Left kidney (tissue), 2 donors: Measurements from ENCODE around the gene HOPX. TPM values are rescaled to one million over a fixed set of nuclear protein-coding genes. Genes with fewer than 3 reads are reported as not detected.
"Not testable (repeated sequence)": the region's sequence is repeated elsewhere in the genome, so short reads cannot be mapped to it uniquely, and the experiment has no call there.

Experiments
- DNase-seq: peaks from one replicate; pipeline ENCODE4 v3.0.0-alpha.2; 2013
- polyA plus RNA-seq: library from polyadenylated mRNA; unstranded; fragments of 120-200 nt; gene quantifications from one replicate; pipeline ENCODE4 v1.2.1, GENCODE V29; 2013; ENCODE audit not compliant: insufficient read length

The HOPX gene
- polyA plus RNA-seq, 1 donor: 12.4 TPM

GRCh38 chr4:56690393-56690792 lies 9.3 kb upstream of the HOPX start:
- DNase-seq: no peak

DNA sequence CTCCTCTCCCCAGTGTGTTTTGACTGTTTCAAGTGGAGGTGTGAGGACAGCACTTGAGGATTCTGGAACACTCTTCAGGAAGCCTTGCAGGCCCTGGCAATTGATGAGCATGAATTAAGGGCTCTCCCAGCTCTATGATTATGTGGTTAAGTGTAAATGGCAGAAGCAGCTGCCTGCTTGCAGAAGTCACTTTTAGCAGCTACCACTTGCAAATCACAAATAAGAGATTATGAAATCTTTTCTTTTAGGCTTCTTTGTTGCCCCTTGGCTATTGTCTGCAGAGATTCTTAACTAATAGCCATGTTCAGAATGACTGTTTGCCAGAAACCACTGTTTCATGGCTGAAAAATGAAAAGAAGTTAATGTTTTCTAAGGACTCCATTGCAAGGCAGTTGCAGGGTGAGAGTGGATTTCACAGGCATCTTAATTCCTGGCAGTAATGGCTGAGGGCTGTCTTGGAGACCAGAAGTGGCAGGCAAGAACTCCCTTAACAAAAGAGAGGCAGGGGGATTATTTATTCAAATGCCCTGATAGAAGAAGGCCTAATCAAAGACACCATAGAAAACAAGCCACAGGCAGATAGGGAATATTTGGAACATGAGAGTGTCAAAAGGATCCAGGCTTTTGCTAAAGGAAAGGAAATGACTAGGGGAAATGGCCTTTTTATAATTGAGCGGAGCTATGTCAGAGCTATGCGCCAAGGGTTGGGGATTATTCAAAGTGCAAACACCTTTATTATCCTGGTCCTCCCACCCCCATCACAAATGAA lies 8.3 kb upstream of the HOPX start:
- no peak for DNase-seq

DNA sequence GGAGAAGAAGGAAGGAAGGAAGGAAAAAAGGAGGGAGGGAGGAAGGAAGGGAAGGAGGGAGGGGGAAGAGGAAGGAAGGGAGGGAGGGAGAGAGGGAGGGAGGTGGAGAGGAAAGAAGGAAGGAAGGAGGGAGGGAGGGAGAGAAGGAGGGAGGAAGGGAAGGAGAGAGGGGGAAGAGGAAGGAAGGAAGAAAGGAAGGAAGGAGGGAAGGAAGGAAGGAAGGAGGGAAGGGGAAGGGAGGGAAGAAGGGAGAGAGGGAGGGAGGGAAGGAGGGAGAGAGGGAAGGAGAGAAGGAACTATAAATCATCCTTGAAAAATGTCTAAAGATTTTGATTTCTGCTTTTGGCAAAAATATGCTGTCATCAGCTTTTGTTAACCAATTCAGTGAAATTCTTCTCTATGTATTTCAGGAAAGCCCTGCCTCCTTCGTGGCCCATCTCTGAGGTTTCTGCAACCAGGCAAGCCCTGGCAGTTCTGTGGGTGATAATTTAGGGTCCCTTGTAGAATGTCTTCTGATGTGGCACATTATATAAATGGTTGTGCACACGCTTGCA lies 7.1 kb upstream of the HOPX start:
- no peak for DNase-seq

DNA sequence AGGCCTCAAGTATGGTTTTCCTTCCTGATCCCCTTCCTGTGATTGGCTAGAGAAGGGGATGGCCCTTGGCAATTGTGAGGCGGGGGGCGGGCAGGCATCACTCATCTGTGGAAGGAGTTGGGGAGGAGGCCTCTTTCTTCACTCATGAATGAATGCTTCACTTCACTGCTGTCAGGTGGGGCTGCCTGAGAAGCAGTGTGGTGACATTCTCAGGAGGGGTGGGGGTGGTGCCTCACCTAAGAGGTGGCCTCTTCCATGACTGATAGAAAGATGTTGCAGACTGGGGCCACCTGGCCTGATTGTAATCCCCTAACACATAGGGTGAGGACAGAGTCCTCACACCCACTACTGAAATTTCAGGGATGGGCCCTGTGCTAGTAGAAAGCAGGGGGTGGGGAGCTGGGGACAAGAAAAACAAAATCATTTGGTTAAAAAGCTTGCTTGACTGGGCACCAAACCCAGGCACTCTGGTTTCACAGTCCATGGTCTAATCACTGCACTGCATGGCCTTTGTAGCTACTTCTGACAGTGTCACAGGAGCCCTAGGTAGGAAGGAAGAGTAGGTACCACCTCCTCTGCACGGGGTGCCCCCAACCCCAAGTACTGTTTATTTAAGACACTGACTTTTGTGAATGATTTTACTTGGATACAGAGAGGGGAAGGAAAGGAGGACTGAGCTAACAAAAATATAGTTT lies 5.6 kb upstream of the HOPX start:
- DNase-seq: no peak

- no peak for DNase-seq
Observed at GRCh38 chr4:56684320-56685050, 3.4 kb upstream of the HOPX start.

DNA sequence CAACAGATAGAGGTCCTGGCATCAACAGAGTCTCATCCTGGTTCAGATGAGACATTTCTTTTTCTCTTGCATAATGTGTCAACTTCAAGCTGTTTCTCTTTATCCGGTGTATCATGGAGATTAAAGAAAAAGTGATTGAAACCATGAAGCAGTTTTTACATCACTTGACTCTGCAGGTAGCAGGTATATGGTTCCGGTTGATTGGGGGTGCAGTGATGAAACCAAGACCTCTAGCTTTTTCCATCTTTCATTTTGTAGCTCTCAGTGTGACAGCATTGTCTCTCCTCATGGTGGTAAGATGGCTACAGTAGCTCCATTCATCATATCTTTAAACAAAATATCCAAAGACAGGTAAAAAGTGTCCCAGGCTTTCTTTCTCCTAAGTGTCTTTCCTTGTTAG lies 2.4 kb upstream of the HOPX start:
- no peak for DNase-seq

DNA sequence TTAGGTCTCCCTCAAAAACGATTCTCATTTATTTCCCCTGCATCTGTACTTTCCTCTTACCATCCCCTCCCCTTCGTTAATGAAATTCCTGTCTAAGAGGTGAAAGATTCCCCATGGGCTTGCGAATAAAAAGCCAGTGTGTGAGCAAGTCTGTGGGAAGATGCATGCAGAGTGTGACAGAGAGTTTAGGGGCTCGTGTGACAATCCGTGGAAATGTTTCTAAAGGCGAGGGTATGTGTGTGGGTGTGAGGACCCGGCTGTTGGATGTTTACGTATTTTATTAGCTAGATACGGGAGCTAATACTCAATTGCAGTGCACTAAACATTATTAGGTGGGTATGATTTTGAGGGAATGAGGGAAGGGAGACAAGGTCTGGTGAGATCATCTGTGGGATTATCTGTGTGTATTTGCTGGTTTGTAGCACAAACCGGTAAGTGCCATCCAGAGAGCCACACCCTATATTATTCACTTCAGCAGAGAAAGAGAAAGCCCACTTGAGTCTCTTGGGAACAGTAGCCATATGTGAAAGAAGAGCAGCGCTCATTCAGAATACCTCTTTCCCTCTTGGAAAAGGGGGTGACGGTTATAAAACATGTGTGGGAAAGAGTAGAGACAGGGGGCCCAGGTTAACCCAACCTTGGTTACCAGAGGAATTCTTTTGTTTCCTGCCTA lies 893 bp upstream of the HOPX start:
- DNase-seq: no peak

GRCh38 chr4:56680266-56680665 lies 830 bp downstream of the HOPX start:
- no peak for DNase-seq

- DNase-seq: no peak
Observed at GRCh38 chr4:56677711-56678110, 3.4 kb downstream of the HOPX start.

GRCh38 chr4:56674984-56675383 lies 6.1 kb downstream of the HOPX start:
- no peak for DNase-seq

- DNase-seq: no peak
Observed at GRCh38 chr4:56671860-56672259, 9.2 kb downstream of the HOPX start.

DNA sequence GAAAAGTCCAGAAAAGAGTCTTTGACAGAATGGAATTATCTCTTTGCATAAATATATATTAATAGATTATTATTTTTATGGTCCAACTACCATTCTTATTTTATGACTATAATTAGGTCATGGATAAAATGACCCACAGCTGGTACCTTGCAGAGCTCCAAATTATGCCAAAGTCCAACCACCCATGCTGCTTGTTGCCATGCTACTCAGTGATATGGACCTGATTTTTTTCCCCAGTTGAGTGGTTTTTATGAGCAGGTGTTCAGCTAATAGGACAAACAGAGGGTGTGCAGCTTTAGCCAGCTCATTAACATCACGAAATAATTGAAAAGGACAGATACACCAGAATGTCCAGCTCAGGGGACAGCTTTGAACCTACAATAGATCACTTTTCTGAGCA lies 9.7 kb downstream of the HOPX start:
- no peak for DNase-seq

GRCh38 chr4:56668267-56668666 lies 12.8 kb downstream of the HOPX start:
- no peak for DNase-seq

DNA sequence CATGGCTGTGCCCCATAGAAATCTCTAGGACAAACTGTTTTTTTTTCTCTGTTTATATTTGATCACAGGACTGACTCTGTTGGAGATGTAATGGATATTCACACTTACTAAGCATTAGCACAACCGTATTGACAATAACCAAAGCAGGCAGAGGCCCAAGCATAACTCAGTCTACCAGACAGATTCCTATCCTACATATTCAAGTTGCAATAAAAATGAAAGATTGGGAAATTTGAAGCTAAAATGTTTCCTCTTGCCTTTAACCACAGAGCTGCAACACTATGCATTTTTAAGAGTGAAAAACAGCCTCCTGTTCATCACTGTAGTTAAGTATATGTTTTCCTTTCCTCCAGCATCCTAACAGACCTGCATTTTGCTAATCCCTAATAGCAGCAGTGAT lies 13.7 kb downstream of the HOPX start:
- DNase-seq: not testable (repeated sequence)

DNA sequence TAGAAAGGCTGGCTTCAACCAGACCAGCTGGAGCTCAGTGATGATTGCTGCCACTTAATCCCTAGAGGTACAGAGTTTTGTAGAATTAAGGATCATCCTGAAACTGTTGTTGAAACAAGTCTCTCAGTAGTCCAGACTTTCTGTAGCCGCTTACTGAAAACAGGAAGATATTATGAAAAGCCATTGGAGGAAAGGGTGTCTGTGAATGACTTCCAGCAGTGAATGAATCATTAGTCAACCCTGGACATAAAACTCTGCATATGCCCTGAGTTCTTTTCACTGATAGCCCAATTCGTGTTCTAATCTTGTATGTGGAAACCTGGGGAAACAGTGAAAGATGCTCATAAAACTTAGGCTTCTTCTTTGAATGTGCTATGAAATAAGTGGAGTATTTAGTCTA lies 14.8 kb downstream of the HOPX start:
- DNase-seq: no peak

DNA sequence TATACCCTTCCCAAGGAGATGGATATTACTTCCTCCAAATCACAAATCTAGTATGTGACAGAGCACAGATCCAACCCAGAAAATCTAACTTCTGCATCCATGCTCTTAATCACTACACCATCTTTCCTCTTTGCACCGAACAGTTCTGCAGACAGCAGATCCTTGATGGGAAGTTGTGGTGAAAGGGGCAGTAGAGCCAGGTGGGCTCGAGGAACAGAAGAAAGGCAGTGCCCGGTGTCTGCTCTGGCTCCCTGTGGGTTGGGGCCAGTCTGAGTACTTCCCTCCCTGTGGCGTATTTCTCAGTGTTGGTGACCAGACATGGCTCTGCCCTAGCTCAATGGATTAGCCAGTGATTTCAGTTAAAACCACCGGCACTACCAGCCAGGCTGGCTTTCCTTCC lies 15.3 kb downstream of the HOPX start:
- no peak for DNase-seq

- no peak for DNase-seq
Observed at GRCh38 chr4:56662782-56663468, 18.2 kb downstream of the HOPX start.

- no peak for DNase-seq
Observed at GRCh38 chr4:56659946-56660345, 21.1 kb downstream of the HOPX start.

DNA sequence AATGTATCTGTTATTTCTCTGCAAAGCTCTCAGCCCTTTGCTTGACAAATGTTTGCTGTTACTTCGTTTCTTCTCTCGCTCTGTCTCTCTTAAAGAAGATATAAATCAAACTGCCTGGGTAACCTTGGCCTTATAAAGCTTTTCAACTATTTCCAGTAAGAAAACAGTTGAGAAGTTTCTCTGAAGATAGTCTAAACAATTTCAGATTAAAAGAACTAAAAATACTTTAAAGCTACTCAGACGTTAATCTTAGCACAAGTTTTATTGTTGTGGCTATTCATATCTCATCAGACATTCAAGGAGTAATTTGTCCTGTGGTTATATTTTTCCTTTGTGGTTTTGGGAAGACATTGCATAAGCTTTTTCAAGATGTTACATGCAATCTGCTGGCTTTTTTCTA lies 22.6 kb downstream of the HOPX start:
- no peak for DNase-seq

DNA sequence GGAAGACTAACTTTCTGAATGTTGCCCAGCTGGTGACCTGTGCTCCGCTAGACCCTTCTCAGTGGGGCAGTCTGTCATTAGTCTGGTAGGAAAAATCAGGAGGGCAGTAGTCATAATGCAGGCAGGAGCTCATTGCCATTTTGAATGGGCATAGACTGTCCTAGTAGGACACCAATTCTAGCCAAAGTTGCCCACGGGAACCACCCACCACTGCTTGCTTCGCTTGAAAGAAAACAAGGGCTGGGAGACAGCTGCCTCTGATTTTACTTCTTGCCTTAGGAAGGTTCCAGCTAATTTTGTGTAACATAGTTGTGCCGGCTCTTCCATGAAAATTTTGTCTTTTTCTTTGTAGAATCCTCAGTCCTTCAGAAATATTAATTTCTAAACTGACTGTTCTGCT lies 23.3 kb downstream of the HOPX start:
- DNase-seq: no peak

GRCh38 chr4:56657128-56657527 lies 24.0 kb downstream of the HOPX start:
- DNase-seq: no peak

DNA sequence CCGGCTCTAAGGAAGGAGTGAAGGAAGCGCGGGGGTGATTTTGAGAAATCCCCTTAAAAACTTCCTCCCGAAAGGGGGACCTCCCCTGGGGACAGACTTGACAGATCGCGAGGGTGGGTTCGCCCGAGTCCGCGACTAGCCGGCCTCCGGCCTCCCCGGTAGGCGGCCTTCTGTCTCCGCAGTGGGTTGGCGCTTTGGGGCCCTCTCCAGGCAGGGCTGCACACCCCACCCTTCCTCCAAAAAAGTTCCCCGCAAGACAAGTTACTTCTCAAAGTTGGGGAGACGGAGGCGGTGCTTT lies 24.8 kb downstream of the HOPX start:
- DNase-seq: no peak
